B cell (primary cell): ENCODE data around the gene P2RX3. TPM values are rescaled to one million over a fixed set of nuclear protein-coding genes. Genes with fewer than 3 reads are reported as not detected.

ENCODE experiments used
- ATAC-seq: fragments of 200-7000 bp; cut with Tn5 transposase; one replicate; pipeline ENCODE4 v1.10.0; 2021; ENCODE audit warnings: low read depth, mild to moderate bottlenecking, moderate number of reproducible peaks, moderate library complexity
- CTCF ChIA-PET: fragments of 350-600 bp; sonication (Branson Sonifier 250); formaldehyde crosslinking; loops from one replicate; lab custom pipeline; 2021; ENCODE audit warnings: antibody characterized with exemption, inconsistent platforms; lab: Charles Lee
- POLR2A ChIA-PET: fragments of 350-600 bp; sonication (Branson Sonifier 250); formaldehyde crosslinking; loops from one replicate; lab custom pipeline; 2021; ENCODE audit warnings: antibody characterized with exemption; lab: Charles Lee
- DNase-seq: peaks from one replicate; pipeline ENCODE4 v3.0.0; 2013
- H2AFZ ChIP-seq: 2 replicates; pipeline ENCODE4 v1.6.1; 2012; ENCODE audit warnings: mild to moderate bottlenecking, low read depth, low read length; ENCODE audit not compliant: insufficient read depth, poor library complexity, severe bottlenecking
- H3K27ac ChIP-seq, 2 donors: 1 replicate in 1 of 2; 2 replicates in 1 of 2; pipeline ENCODE4 v1.5.1; 2012 to 2013; ENCODE audit warnings: low read length in 2 of 2, mild to moderate bottlenecking in 2 of 2, moderate library complexity in 1 of 2
- H3K27me3 ChIP-seq, 4 experiments: fragments of 200-600 bp in 1 of 4; sonication (generic) in 1 of 4; replicated peaks in 1 of 4; 1 replicate in 2 of 4; 2 replicates in 2 of 4; pipeline versions ENCODE4 v1.6.1 to v1.7.0; 2013 to 2016; ENCODE audit warnings: low read length in 3 of 4, mild to moderate bottlenecking in 2 of 4, mixed read lengths in 1 of 4, moderate library complexity in 1 of 4; ENCODE audit not compliant: insufficient read depth in 4 of 4, control insufficient read depth in 3 of 4; ENCODE audit errors: control extremely low read depth in 1 of 4
- H3K36me3 ChIP-seq, 2 experiments: replicated peaks in 1 of 2; 1 replicate in 1 of 2; 2 replicates in 1 of 2; pipeline versions ENCODE4 v1.6.1 to v1.7.1; 2013; ENCODE audit warnings: low read length in 1 of 2; ENCODE audit not compliant: insufficient read depth in 2 of 2, control insufficient read depth in 1 of 2; ENCODE audit errors: control extremely low read depth in 1 of 2, extremely low read depth in 1 of 2
- H3K4me1 ChIP-seq, 2 donors: fragments of 200-600 bp in 1 of 2; sonication (generic) in 1 of 2; 1 replicate in 1 of 2; 2 replicates in 1 of 2; pipeline versions ENCODE4 v1.5.1 to v1.6.1; 2013 to 2017; ENCODE audit warnings: low read length in 2 of 2; ENCODE audit not compliant: control insufficient read depth in 2 of 2, insufficient read depth in 2 of 2
- H3K4me2 ChIP-seq: replicated peaks from 2 replicates; pipeline ENCODE3; 2012; ENCODE audit warnings: mild to moderate bottlenecking, low read depth, low read length; ENCODE audit not compliant: poor library complexity, severe bottlenecking
- H3K4me3 ChIP-seq, 5 experiments: fragments of 200-600 bp in 1 of 5; sonication (generic) in 1 of 5; 1 replicate in 3 of 5; 2 replicates in 2 of 5; pipeline versions ENCODE4 v1.5.1 to v1.7.0; 2011 to 2016; ENCODE audit warnings: low read length in 4 of 5, mild to moderate bottlenecking in 4 of 5, low read depth in 2 of 5, control low read depth in 1 of 5, moderate library complexity in 1 of 5; ENCODE audit not compliant: insufficient read depth in 1 of 5; ENCODE audit errors: control extremely low read depth in 1 of 5, extremely low read depth in 1 of 5
- H3K79me2 ChIP-seq: fragments of 200-600 bp; sonication (generic); one replicate; pipeline ENCODE4 v1.6.0; 2016; ENCODE audit warnings: low read length; ENCODE audit not compliant: control insufficient read depth, insufficient read depth
- H3K9ac ChIP-seq: fragments of 200-600 bp; sonication (generic); 2 replicates; pipeline ENCODE4 v1.6.1; 2017; ENCODE audit warnings: mild to moderate bottlenecking, low read length, moderate library complexity
- H3K9me3 ChIP-seq, 3 donors: one replicate each; pipeline versions ENCODE4 v1.6.1 to v1.7.1; 2013; ENCODE audit warnings: low read length in 2 of 3; ENCODE audit not compliant: control insufficient read depth in 2 of 3, insufficient read depth in 1 of 3; ENCODE audit errors: control extremely low read depth in 1 of 3
- H4K20me1 ChIP-seq: 2 replicates; pipeline ENCODE4 v1.6.0; 2012; ENCODE audit warnings: mild to moderate bottlenecking, low read length; ENCODE audit not compliant: insufficient read depth, control insufficient read depth, poor library complexity, severe bottlenecking
- H3K27ac Mint-ChIP-seq: one replicate; pipeline ENCODE4 v1.8.0; 2021; ENCODE audit warnings: mixed read lengths
- H3K27me3 Mint-ChIP-seq: one replicate; pipeline ENCODE4 v1.8.0; 2021; ENCODE audit warnings: mixed read lengths
- H3K4me1 Mint-ChIP-seq: one replicate; pipeline ENCODE4 v1.8.0; 2021; ENCODE audit warnings: mixed read lengths
- H3K4me3 Mint-ChIP-seq: one replicate; pipeline ENCODE4 v1.8.0; 2021; ENCODE audit warnings: mixed read lengths
- H3K9me3 Mint-ChIP-seq: one replicate; pipeline ENCODE4 v1.8.0; 2022; ENCODE audit warnings: mixed read lengths; ENCODE audit not compliant: insufficient read depth
- EZH2 ChIP-seq: IDR thresholded peaks from 2 replicates; pipeline ENCODE4 v1.6.1; 2012; ENCODE audit warnings: borderline replicate concordance, low read depth, mild to moderate bottlenecking, moderate library complexity, low read length; ENCODE audit not compliant: insufficient read depth, poor library complexity, severe bottlenecking
- WGBS: methylation state at CpG from one replicate; pipeline ENCODE4 v1.1.5; 2013; ENCODE audit warnings: missing lambda C conversion rate; ENCODE audit not compliant: insufficient coverage; 5-methylcytosine and 5-hydroxymethylcytosine counted together
- intact Hi-C: fragments of 100-400 bp; cut with micrococcal nuclease; formaldehyde crosslinking; loops from one replicate; pipeline ENCODE4 v1.10.0; 2022
- polyA plus RNA-seq: library from polyadenylated mRNA; depleted of rRNA; stranded (reverse); fragments of >200 nt; gene quantifications from 2 replicates; pipeline ENCODE4 v1.2.3, GENCODE V29; 2012
- total RNA-seq, 2 donors: library from RNA; stranded (reverse); fragments of 120-200 nt in 1 of 2; gene quantifications; 1 replicate in 1 of 2; 2 replicates in 1 of 2; pipeline versions ENCODE4 v1.2.3 to v1.2.4, GENCODE V29; 2013 to 2022
- TF ChIP-seq, protein P1 (sequence below): fragments of 200-600 bp; IDR thresholded peaks from one replicate; pipeline ENCODE4 v1.8.0; 2022; ENCODE audit warnings: antibody characterized with exemption, mild to moderate bottlenecking

P2RX3 gene
- total and polyA plus RNA-seq, 2 donors (not counting 1 experiment from before 2014, with no cell fraction given): not detected

DNA sequence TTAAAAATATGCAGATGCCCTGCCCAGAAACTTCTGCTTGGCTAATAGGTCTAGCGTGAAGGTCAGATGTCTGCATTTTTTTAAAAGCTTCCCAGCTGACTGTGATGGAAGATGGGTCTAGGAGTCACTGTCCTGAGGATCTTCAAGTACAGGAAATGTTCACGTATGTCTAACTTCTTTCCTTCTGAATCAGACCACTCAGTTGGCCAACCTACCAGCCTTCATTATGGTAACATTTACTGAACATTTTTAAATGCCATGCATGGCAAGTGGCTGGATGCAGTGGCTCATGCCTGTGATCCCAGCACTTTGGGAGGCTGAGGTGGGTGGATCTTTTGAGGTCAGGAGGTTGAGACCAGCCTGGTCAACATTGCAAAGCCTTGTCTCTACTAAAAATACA is 53.4 kb downstream of the P2RX3 start:
- POLR2A ChIA-PET: no interaction called here
- no peak for TF ChIP-seq EZH2
- TF ChIP-seq, protein P1, sequence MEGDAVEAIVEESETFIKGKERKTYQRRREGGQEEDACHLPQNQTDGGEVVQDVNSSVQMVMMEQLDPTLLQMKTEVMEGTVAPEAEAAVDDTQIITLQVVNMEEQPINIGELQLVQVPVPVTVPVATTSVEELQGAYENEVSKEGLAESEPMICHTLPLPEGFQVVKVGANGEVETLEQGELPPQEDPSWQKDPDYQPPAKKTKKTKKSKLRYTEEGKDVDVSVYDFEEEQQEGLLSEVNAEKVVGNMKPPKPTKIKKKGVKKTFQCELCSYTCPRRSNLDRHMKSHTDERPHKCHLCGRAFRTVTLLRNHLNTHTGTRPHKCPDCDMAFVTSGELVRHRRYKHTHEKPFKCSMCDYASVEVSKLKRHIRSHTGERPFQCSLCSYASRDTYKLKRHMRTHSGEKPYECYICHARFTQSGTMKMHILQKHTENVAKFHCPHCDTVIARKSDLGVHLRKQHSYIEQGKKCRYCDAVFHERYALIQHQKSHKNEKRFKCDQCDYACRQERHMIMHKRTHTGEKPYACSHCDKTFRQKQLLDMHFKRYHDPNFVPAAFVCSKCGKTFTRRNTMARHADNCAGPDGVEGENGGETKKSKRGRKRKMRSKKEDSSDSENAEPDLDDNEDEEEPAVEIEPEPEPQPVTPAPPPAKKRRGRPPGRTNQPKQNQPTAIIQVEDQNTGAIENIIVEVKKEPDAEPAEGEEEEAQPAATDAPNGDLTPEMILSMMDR: no peak

DNA sequence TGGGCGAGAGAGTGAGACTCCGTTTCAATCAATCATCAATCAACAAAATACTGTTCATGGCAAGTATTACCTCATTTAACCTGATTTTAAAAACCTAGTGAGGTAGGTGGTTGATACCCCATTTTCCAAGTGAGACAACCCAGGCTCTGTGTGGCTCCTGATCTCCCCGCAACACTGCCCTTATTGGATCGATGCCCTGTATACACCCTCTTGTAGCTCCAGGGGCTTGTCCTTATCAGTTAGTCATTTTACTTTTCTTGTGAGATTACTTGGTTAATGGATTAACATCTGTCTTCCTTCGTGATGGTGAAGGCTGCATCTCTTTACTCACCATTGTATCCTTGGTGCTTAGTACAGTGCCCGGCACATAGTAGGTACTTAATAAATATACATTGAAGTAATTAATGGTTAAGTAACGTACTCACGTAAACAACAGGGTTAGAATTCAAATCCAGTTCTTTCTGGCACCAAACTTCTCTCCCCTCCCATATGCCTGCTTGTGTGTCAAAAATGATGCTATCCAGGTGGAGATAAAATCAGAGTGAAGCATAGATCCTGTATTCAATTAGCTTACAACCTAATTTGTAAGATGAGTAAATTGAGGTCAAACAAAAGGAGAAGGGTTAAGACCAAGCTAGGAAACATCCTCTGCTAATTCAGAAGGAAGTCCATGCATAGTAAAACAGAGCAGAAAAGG is 54.1 kb downstream of the P2RX3 start:
- 100% methylated on average over 2 of the region's 8 CpGs for WGBS
- DNase-seq (no peak), ATAC-seq (no peak)

More for the DNA sequence above, 53.4 kb downstream of the P2RX3 start:
- Mint-ChIP-seq H3K4me1 (no peaks in the 10 kb centered on the region), H3K27ac (no peak overlapping the region), H3K27me3 (peaks cover 2% of the 10 kb centered on the region), H3K9me3 (no peaks in the 10 kb centered on the region), H3K4me3 (no peak overlapping the region)
- no peak overlapping the region for H3K4me3 ChIP-seq
- H3K27ac ChIP-seq: no peak overlapping the region
- ATAC-seq: no peak
- H3K4me1 ChIP-seq: no peaks in the 10 kb centered on the region
- no CpG with 5 or more reads among the region's 2 CpGs for WGBS
- H3K9me3 ChIP-seq: no peaks in the 10 kb centered on the region
- intact Hi-C loops: no loop called here
- no peaks in the 10 kb centered on the region for H3K36me3 ChIP-seq
- no peaks in the 10 kb centered on the region for H4K20me1 ChIP-seq
- no peak for DNase-seq
- no peak overlapping the region for H3K4me2 ChIP-seq
- H3K27me3 ChIP-seq: no peaks in the 10 kb centered on the region
- no peaks in the 10 kb centered on the region for H3K79me2 ChIP-seq
- CTCF ChIA-PET: no interaction called here
- H3K9ac ChIP-seq: no peak overlapping the region
- no peak overlapping the region for H2AFZ ChIP-seq

More for the DNA sequence above, 54.1 kb downstream of the P2RX3 start:
- Histone ChIP-seq H3K4me3 (no peak overlapping the region), H2AFZ (no peak overlapping the region), H4K20me1 (no peaks in the 10 kb centered on the region), H3K4me1 (no peaks in the 10 kb centered on the region), H3K27ac (no peak overlapping the region), H3K9me3 (no peaks in the 10 kb centered on the region), H3K9ac (no peak overlapping the region), H3K79me2 (no peaks in the 10 kb centered on the region), H3K27me3 (no peaks in the 10 kb centered on the region), H3K4me2 (no peak overlapping the region), H3K36me3 (no peaks in the 10 kb centered on the region)
- intact Hi-C loops: no loop called here
- H3K9me3 Mint-ChIP-seq: no peaks in the 10 kb centered on the region
- TF ChIP-seq EZH2: no peak
- TF ChIP-seq, protein P1: no peak
- no peak overlapping the region for H3K4me3 Mint-ChIP-seq
- ChIA-PET CTCF (no interaction called here), POLR2A (no interaction called here)
- no peaks in the 10 kb centered on the region for H3K27me3 Mint-ChIP-seq
- no peaks in the 10 kb centered on the region for H3K4me1 Mint-ChIP-seq
- no peak overlapping the region for H3K27ac Mint-ChIP-seq
